B cell (primary cell): Measurements from ENCODE around the gene RNF150. TPM values are rescaled to one million over a fixed set of nuclear protein-coding genes. Genes with fewer than 3 reads are reported as not detected.

Experiments used
- ATAC-seq: fragments of 200-7000 bp; cut with Tn5 transposase; one replicate; pipeline ENCODE4 v1.10.0; 2021; ENCODE audit warnings: low read depth, mild to moderate bottlenecking, moderate number of reproducible peaks, moderate library complexity
- CTCF ChIA-PET: fragments of 350-600 bp; sonication (Branson Sonifier 250); formaldehyde crosslinking; loops from one replicate; lab custom pipeline; 2021; ENCODE audit warnings: antibody characterized with exemption, inconsistent platforms; lab: Charles Lee
- POLR2A ChIA-PET: fragments of 350-600 bp; sonication (Branson Sonifier 250); formaldehyde crosslinking; loops from one replicate; lab custom pipeline; 2021; ENCODE audit warnings: antibody characterized with exemption; lab: Charles Lee
- DNase-seq: peaks from one replicate; pipeline ENCODE4 v3.0.0; 2013
- H2AFZ ChIP-seq: 2 replicates; pipeline ENCODE4 v1.6.1; 2012; ENCODE audit warnings: mild to moderate bottlenecking, low read depth, low read length; ENCODE audit not compliant: insufficient read depth, poor library complexity, severe bottlenecking
- H3K27ac ChIP-seq, 2 donors: 1 replicate in 1 of 2; 2 replicates in 1 of 2; pipeline ENCODE4 v1.5.1; 2012 to 2013; ENCODE audit warnings: low read length in 2 of 2, mild to moderate bottlenecking in 2 of 2, moderate library complexity in 1 of 2
- H3K27me3 ChIP-seq, 4 experiments: fragments of 200-600 bp in 1 of 4; sonication (generic) in 1 of 4; replicated peaks in 1 of 4; 1 replicate in 2 of 4; 2 replicates in 2 of 4; pipeline versions ENCODE4 v1.6.1 to v1.7.0; 2013 to 2016; ENCODE audit warnings: low read length in 3 of 4, mild to moderate bottlenecking in 2 of 4, mixed read lengths in 1 of 4, moderate library complexity in 1 of 4; ENCODE audit not compliant: insufficient read depth in 4 of 4, control insufficient read depth in 3 of 4; ENCODE audit errors: control extremely low read depth in 1 of 4
- H3K36me3 ChIP-seq, 2 experiments: replicated peaks in 1 of 2; 1 replicate in 1 of 2; 2 replicates in 1 of 2; pipeline versions ENCODE4 v1.6.1 to v1.7.1; 2013; ENCODE audit warnings: low read length in 1 of 2; ENCODE audit not compliant: insufficient read depth in 2 of 2, control insufficient read depth in 1 of 2; ENCODE audit errors: control extremely low read depth in 1 of 2, extremely low read depth in 1 of 2
- H3K4me1 ChIP-seq, 2 donors: fragments of 200-600 bp in 1 of 2; sonication (generic) in 1 of 2; 1 replicate in 1 of 2; 2 replicates in 1 of 2; pipeline versions ENCODE4 v1.5.1 to v1.6.1; 2013 to 2017; ENCODE audit warnings: low read length in 2 of 2; ENCODE audit not compliant: control insufficient read depth in 2 of 2, insufficient read depth in 2 of 2
- H3K4me2 ChIP-seq: replicated peaks from 2 replicates; pipeline ENCODE3; 2012; ENCODE audit warnings: mild to moderate bottlenecking, low read depth, low read length; ENCODE audit not compliant: poor library complexity, severe bottlenecking
- H3K4me3 ChIP-seq, 5 experiments: fragments of 200-600 bp in 1 of 5; sonication (generic) in 1 of 5; 1 replicate in 3 of 5; 2 replicates in 2 of 5; pipeline versions ENCODE4 v1.5.1 to v1.7.0; 2011 to 2016; ENCODE audit warnings: low read length in 4 of 5, mild to moderate bottlenecking in 4 of 5, low read depth in 2 of 5, control low read depth in 1 of 5, moderate library complexity in 1 of 5; ENCODE audit not compliant: insufficient read depth in 1 of 5; ENCODE audit errors: control extremely low read depth in 1 of 5, extremely low read depth in 1 of 5
- H3K79me2 ChIP-seq: fragments of 200-600 bp; sonication (generic); one replicate; pipeline ENCODE4 v1.6.0; 2016; ENCODE audit warnings: low read length; ENCODE audit not compliant: control insufficient read depth, insufficient read depth
- H3K9ac ChIP-seq: fragments of 200-600 bp; sonication (generic); 2 replicates; pipeline ENCODE4 v1.6.1; 2017; ENCODE audit warnings: mild to moderate bottlenecking, low read length, moderate library complexity
- H3K9me3 ChIP-seq, 3 donors: one replicate each; pipeline versions ENCODE4 v1.6.1 to v1.7.1; 2013; ENCODE audit warnings: low read length in 2 of 3; ENCODE audit not compliant: control insufficient read depth in 2 of 3, insufficient read depth in 1 of 3; ENCODE audit errors: control extremely low read depth in 1 of 3
- H4K20me1 ChIP-seq: 2 replicates; pipeline ENCODE4 v1.6.0; 2012; ENCODE audit warnings: mild to moderate bottlenecking, low read length; ENCODE audit not compliant: insufficient read depth, control insufficient read depth, poor library complexity, severe bottlenecking
- H3K27ac Mint-ChIP-seq: one replicate; pipeline ENCODE4 v1.8.0; 2021; ENCODE audit warnings: mixed read lengths
- H3K27me3 Mint-ChIP-seq: one replicate; pipeline ENCODE4 v1.8.0; 2021; ENCODE audit warnings: mixed read lengths
- H3K4me1 Mint-ChIP-seq: one replicate; pipeline ENCODE4 v1.8.0; 2021; ENCODE audit warnings: mixed read lengths
- H3K4me3 Mint-ChIP-seq: one replicate; pipeline ENCODE4 v1.8.0; 2021; ENCODE audit warnings: mixed read lengths
- H3K9me3 Mint-ChIP-seq: one replicate; pipeline ENCODE4 v1.8.0; 2022; ENCODE audit warnings: mixed read lengths; ENCODE audit not compliant: insufficient read depth
- EZH2 ChIP-seq: IDR thresholded peaks from 2 replicates; pipeline ENCODE4 v1.6.1; 2012; ENCODE audit warnings: borderline replicate concordance, low read depth, mild to moderate bottlenecking, moderate library complexity, low read length; ENCODE audit not compliant: insufficient read depth, poor library complexity, severe bottlenecking
- WGBS: methylation state at CpG from one replicate; pipeline ENCODE4 v1.1.5; 2013; ENCODE audit warnings: missing lambda C conversion rate; ENCODE audit not compliant: insufficient coverage; 5-methylcytosine and 5-hydroxymethylcytosine counted together
- intact Hi-C: fragments of 100-400 bp; cut with micrococcal nuclease; formaldehyde crosslinking; loops from one replicate; pipeline ENCODE4 v1.10.0; 2022
- polyA plus RNA-seq: library from polyadenylated mRNA; depleted of rRNA; stranded (reverse); fragments of >200 nt; gene quantifications from 2 replicates; pipeline ENCODE4 v1.2.3, GENCODE V29; 2012
- total RNA-seq, 2 donors: library from RNA; stranded (reverse); fragments of 120-200 nt in 1 of 2; gene quantifications; 1 replicate in 1 of 2; 2 replicates in 1 of 2; pipeline versions ENCODE4 v1.2.3 to v1.2.4, GENCODE V29; 2013 to 2022
- TF ChIP-seq, protein P1 (sequence below): fragments of 200-600 bp; IDR thresholded peaks from one replicate; pipeline ENCODE4 v1.8.0; 2022; ENCODE audit warnings: antibody characterized with exemption, mild to moderate bottlenecking

Gene RNF150
- total and polyA plus RNA-seq, 2 donors (not counting 1 experiment from before 2014, with no cell fraction given), result not detected

DNA sequence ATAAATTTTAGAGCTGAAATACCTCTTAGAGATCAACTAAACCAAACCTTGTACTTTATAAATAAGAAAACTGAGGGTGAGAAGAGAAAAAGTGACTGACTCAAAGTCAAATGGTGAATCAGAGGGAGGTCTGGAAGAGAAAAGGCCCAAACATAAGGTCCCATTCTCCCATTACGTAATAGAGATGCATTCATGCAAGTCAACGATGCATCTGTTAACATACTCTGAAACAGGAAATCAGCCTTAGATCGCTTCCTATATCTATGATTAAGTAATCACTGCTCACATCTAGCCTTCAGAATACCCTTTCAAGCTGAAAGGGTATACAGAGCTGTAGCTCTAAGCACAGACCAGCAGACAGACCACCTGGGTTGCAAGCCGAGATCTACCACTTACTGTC is 6.5 kb downstream of the RNF150 start:
- H3K4me1 Mint-ChIP-seq, result peaks cover 3% of the 10 kb centered on the region
- no peak for ATAC-seq
- peaks cover 28% of the 10 kb centered on the region for H3K27me3 Mint-ChIP-seq

DNA sequence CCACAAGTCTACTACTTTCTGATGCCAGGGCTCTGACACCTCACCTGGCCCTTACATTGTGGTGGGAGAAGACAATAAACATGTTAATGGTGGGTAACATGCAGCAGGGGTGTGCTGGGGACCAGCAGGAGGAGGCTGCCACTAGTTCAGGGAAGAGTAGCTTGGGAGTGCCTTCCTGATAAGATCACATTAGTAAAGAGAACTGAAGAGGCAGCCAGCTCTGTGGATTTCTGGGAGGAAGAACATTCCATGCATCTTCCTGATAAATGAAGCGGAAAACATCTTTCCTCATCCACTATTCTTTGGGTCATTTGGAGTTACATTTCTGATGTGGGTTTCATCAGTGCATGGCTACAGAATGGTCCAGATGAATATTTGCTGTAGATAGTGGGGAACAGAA is 9.0 kb downstream of the RNF150 start:
- CTCF ChIA-PET, result no interaction called here
- WGBS, result no CpG with 5 or more reads among the region's 1 CpG

More for the DNA sequence above, 6.5 kb downstream of the RNF150 start:
- H3K4me3 ChIP-seq, result no peak overlapping the region
- H4K20me1 ChIP-seq, result no peaks in the 10 kb centered on the region
- H2AFZ ChIP-seq, result no peak overlapping the region
- no peak overlapping the region for H3K27ac ChIP-seq
- H3K36me3 ChIP-seq, result no peaks in the 10 kb centered on the region
- intact Hi-C loops, result no loop called here
- Mint-ChIP-seq H3K9me3 (no peaks in the 10 kb centered on the region), H3K4me3 (no peak overlapping the region), H3K27ac (no peak overlapping the region)
- H3K9ac ChIP-seq, result no peak overlapping the region
- no peaks in the 10 kb centered on the region for H3K79me2 ChIP-seq
- H3K9me3 ChIP-seq, result peaks cover 0 to 5% (median 0%) of the 10 kb centered on the region in 3 donors
- TF ChIP-seq EZH2, result no peak
- TF ChIP-seq, protein P1, sequence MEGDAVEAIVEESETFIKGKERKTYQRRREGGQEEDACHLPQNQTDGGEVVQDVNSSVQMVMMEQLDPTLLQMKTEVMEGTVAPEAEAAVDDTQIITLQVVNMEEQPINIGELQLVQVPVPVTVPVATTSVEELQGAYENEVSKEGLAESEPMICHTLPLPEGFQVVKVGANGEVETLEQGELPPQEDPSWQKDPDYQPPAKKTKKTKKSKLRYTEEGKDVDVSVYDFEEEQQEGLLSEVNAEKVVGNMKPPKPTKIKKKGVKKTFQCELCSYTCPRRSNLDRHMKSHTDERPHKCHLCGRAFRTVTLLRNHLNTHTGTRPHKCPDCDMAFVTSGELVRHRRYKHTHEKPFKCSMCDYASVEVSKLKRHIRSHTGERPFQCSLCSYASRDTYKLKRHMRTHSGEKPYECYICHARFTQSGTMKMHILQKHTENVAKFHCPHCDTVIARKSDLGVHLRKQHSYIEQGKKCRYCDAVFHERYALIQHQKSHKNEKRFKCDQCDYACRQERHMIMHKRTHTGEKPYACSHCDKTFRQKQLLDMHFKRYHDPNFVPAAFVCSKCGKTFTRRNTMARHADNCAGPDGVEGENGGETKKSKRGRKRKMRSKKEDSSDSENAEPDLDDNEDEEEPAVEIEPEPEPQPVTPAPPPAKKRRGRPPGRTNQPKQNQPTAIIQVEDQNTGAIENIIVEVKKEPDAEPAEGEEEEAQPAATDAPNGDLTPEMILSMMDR, result no peak
- H3K4me1 ChIP-seq, result peaks cover under 1 to 2% of the 10 kb centered on the region in 2 donors
- WGBS, result 71% methylated on average over 4 of the region's 4 CpGs
- DNase-seq, result no peak
- ChIA-PET POLR2A (no interaction called here), CTCF (no interaction called here)
- no peak overlapping the region for H3K4me2 ChIP-seq
- H3K27me3 ChIP-seq, result peaks cover 0 to 22% (median 11%) of the 10 kb centered on the region in 4 experiments

More for the DNA sequence above, 9.0 kb downstream of the RNF150 start:
- Histone ChIP-seq H3K27me3 (peaks cover 0 to 6% (median 3%) of the 10 kb centered on the region in 4 experiments), H4K20me1 (no peaks in the 10 kb centered on the region), H3K36me3 (no peaks in the 10 kb centered on the region), H3K9me3 (peaks cover 0 to 5% (median 0%) of the 10 kb centered on the region in 3 donors), H3K4me3 (no peak overlapping the region), H3K4me1 (no peaks in the 10 kb centered on the region), H3K79me2 (no peaks in the 10 kb centered on the region), H2AFZ (no peak overlapping the region), H3K4me2 (no peak overlapping the region), H3K27ac (no peak overlapping the region), H3K9ac (no peak overlapping the region)
- intact Hi-C loops, result no loop called here
- Mint-ChIP-seq H3K4me1 (no peaks in the 10 kb centered on the region), H3K4me3 (no peak overlapping the region), H3K27me3 (peaks cover 10% of the 10 kb centered on the region), H3K27ac (no peak overlapping the region), H3K9me3 (no peaks in the 10 kb centered on the region)
- no peak for DNase-seq
- POLR2A ChIA-PET, result no interaction called here
- no peak for TF ChIP-seq EZH2
- TF ChIP-seq, protein P1, result no peak
- ATAC-seq, result no peak
